Heart right ventricle (tissue), 16 donors: ENCODE results near the gene CFAP141. TPM values are rescaled to one million over a fixed set of nuclear protein-coding genes. Genes with fewer than 3 reads are reported as not detected.

Experiments used
- ATAC-seq, 8 donors: fragments of 200-7000 bp; cut with Tn5 transposase; one replicate each; pipeline ENCODE4 v1.9.1; 2020; ENCODE audit warnings: mild to moderate bottlenecking in 8 of 8, moderate library complexity in 8 of 8, moderate number of reproducible peaks in 1 of 8
- DNase-seq, 2 donors: peaks; one replicate each; pipeline ENCODE4 v3.0.0-alpha.2; 2020
- H3K27ac ChIP-seq, 10 donors: fragments of 200-600 bp; sonication (generic) in 2 of 10; one replicate each; pipeline versions ENCODE4 v1.5.0 to v1.8.0; 2020 to 2022; ENCODE audit warnings: mild to moderate bottlenecking in 3 of 10
- H3K27me3 ChIP-seq, 7 donors: fragments of 200-600 bp; one replicate each; pipeline ENCODE4 v1.8.0; 2021 to 2022; ENCODE audit warnings: mild to moderate bottlenecking in 2 of 7
- H3K36me3 ChIP-seq, 9 donors: fragments of 200-600 bp; sonication (generic) in 1 of 9; one replicate each; pipeline versions ENCODE4 v1.5.0 to v1.8.0; 2020 to 2022; ENCODE audit warnings: mild to moderate bottlenecking in 2 of 9
- H3K4me1 ChIP-seq, 9 donors: fragments of 200-600 bp; sonication (generic) in 1 of 9; one replicate each; pipeline versions ENCODE4 v1.5.0 to v1.8.0; 2020 to 2022; ENCODE audit warnings: mild to moderate bottlenecking in 4 of 9
- H3K4me3 ChIP-seq, 10 donors: fragments of 200-600 bp; sonication (generic) in 2 of 10; one replicate each; pipeline versions ENCODE4 v1.5.0 to v1.8.0; 2020 to 2022; ENCODE audit warnings: mild to moderate bottlenecking in 7 of 10, moderate library complexity in 2 of 10
- H3K9me3 ChIP-seq, 11 donors: fragments of 200-600 bp in 10 of 11; sonication (generic) in 2 of 11; one replicate each; pipeline versions ENCODE4 v1.5.0 to v1.8.0; 2013 to 2022; ENCODE audit warnings: mild to moderate bottlenecking in 2 of 11, control low read depth in 1 of 11, moderate library complexity in 1 of 11
- WGBS, 2 donors: extraction: QIAGEN DNeasy Blood & Tissue Kit; methylation state at CpG; one replicate each; pipeline ENCODE4 v1.1.7; 2013; ENCODE audit warnings: inconsistent platforms in 1 of 2; 5-methylcytosine and 5-hydroxymethylcytosine counted together
- intact Hi-C, 10 donors: fragments of 100-400 bp; cut with DNase I; formaldehyde crosslinking; loops; one replicate each; pipeline versions ENCODE4 v1.11.1 to v1.14.2; 2022
- long read RNA-seq, 3 donors: library from polyadenylated mRNA; unstranded; transcript quantifications; one replicate each; pipeline ENCODE4 v2.0.0, GENCODE V29; 2020 to 2021
- polyA plus RNA-seq, 2 donors: library from polyadenylated mRNA; stranded (reverse); fragments of 200-250 nt; gene quantifications; one replicate each; pipeline ENCODE4 v1.2.3, GENCODE V29; 2013
- total RNA-seq, 10 donors: library from RNA; stranded (reverse); fragmentation: NEBNext Ultra II Directional in 3 of 10; extraction: Animal tissue kit (Norgen Biotek cat#: 25700) in 3 of 10; gene quantifications; one replicate each; pipeline versions ENCODE4 v1.2.1 to v1.2.4, GENCODE V29; 2021 to 2023
- TF ChIP-seq, protein P1 (sequence below), 9 donors: fragments of 200-600 bp; sonication (generic) in 2 of 9; IDR thresholded peaks; one replicate each; pipeline versions ENCODE4 v1.5.0 to v1.8.0; 2021 to 2022; ENCODE audit warnings: antibody characterized with exemption in 9 of 9, mild to moderate bottlenecking in 5 of 9, moderate library complexity in 1 of 9
- donor health status: Arrhythmogenic right ventricular cardiomyopathy.
- donor health status: ischemic (EF 13 %, LVEDD 7.1; RV severe dilation, severe dysfunction).
- donor health status: healthy with polysubstance abuse.
- donor health status: DM: no; HTN: yes; CAD: no.
- donor health status: DM: no; HTN: no; CAD: no.
- donor health status: ischemic (EF 25% LVEDD 6.9; RV normal size, moderate dysfunction).
- donor health status: ischemic (EF 25% LVEDD 5.7; RV mildly dilated, moderate dysfunction).
- donor health status: healthy.
- donor health status: DM: yes; HTN: yes; CAD: no.
- donor health status: Ischemic cardiomyopathy.
- donor health status: ischemic (EF 35%, LVEDD 5.7; RV mildly dilated, moderate dysfunction).
- donor health status: nonischemic (EF 11% LVEDD 7.7; RV severe dilation, severe dysfunction).
- donor health status: DM: yes; HTN: yes; CAD: no.
- donor health status: PGD.
- donor health status: ischemic (EF 29% LVEDD 5.4; RV normal size, mild dysfunction).
- donor health status: nonischemic (EF 23%, LVEDD 6.1; RV moderate dilation, normal function).

CFAP141 gene
- total RNA-seq (1 to 10 TPM in 2 of 10 donors, under 1 TPM in 1, not detected in 7; 0.76 to 1.1 (median 1.1) TPM), polyA plus RNA-seq (under 1 TPM in 1 of 2 donors, not detected in 1; 0.22 TPM)
- long read RNA-seq, donor 1, result 0 reads
- long read RNA-seq, donor 2, result 0 reads
- long read RNA-seq, donor 3, result 0 reads

GRCh38 chr1:154206196-154206595 is at the start of gene CFAP141:
CFAP141 (minus strand) TSS chr1:154206333; CDS start chr1:154206307, 26 bp downstream.
- no peak for DNase-seq
- TF ChIP-seq, protein P1, sequence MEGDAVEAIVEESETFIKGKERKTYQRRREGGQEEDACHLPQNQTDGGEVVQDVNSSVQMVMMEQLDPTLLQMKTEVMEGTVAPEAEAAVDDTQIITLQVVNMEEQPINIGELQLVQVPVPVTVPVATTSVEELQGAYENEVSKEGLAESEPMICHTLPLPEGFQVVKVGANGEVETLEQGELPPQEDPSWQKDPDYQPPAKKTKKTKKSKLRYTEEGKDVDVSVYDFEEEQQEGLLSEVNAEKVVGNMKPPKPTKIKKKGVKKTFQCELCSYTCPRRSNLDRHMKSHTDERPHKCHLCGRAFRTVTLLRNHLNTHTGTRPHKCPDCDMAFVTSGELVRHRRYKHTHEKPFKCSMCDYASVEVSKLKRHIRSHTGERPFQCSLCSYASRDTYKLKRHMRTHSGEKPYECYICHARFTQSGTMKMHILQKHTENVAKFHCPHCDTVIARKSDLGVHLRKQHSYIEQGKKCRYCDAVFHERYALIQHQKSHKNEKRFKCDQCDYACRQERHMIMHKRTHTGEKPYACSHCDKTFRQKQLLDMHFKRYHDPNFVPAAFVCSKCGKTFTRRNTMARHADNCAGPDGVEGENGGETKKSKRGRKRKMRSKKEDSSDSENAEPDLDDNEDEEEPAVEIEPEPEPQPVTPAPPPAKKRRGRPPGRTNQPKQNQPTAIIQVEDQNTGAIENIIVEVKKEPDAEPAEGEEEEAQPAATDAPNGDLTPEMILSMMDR (IDR thresholded peaks at IDR 0.05), result no peak

GRCh38 chr1:154253671-154254070 is 47.5 kb upstream of the CFAP141 start:
- Histone ChIP-seq H3K4me3 (no peak overlapping the region), H3K9me3 (no peaks in the 10 kb centered on the region), H3K27me3 (no peaks in the 10 kb centered on the region), H3K36me3 (peaks cover 6 to 100% (median 100%) of the 10 kb centered on the region in 9 donors), H3K27ac (no peak overlapping the region), H3K4me1 (no peaks in the 10 kb centered on the region)
- DNase-seq, result no peak
- 95 to 97% methylated on average over 7 of the region's 7 CpGs for WGBS, 2 donors
- ATAC-seq, result no peak
- intact Hi-C loops, result no loop called here
- TF ChIP-seq, protein P1 (IDR thresholded peaks at IDR 0.05), result no peak

More at GRCh38 chr1:154206196-154206595, at the start of gene CFAP141:
- H3K4me3 ChIP-seq, result no peak within 1 kb of the TSS
- H3K27ac ChIP-seq, result no peak within 1 kb of the TSS
- WGBS, 2 donors, result 76 to 91% methylated on average over 1 of the region's 1 CpG
- intact Hi-C loops, result loop anchor here in 2 of 10 donors (10.0 kb wide), 1 partner anchor 59 kb away; no protein-coding TSS in a partner anchor
- H3K9me3 ChIP-seq, result no peaks in the 10 kb centered on the region
- ATAC-seq, result peak in 1 of 8 donors; percentile 17
- H3K4me1 ChIP-seq, result no peaks in the 10 kb centered on the region
- peaks cover 0 to 69% (median 54%) of the 10 kb centered on the region in 9 donors for H3K36me3 ChIP-seq
- H3K27me3 ChIP-seq, result no peaks in the 10 kb centered on the region

DNA sequence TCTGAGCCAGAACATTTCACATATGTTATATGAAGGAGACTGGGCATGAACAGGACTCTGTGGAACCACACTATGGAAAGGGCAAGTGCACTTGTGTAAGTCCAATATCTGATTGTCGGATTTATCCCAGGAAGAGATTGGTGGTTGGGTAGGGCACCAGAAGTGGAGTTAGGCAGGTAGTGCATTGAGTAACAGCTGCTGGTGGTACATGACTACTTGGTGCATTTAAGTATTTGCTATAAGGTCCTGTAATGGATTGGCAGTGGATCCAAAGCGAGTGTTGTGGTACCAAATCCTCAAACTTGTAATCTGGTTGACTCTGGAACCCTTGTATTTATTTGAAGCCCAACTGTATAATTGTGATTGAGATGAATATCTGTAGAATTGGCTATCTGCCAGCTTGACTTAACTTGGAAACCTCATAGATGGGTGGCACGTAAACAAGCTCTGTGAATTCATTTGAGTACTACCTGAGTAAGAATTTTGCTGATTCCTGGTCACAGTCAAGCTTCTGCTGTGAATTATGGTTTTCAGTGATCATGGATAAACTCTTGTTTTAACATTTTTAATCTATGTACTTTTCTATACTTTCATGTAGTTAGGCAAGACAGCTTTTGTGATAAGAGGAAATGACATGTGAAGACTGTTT is 35.7 kb upstream of the CFAP141 start:
- TF ChIP-seq, protein P1 (IDR thresholded peaks at IDR 0.05), result no peak
- intact Hi-C loops, result no loop called here
- 87 to 91% methylated on average over 3 of the region's 3 CpGs for WGBS, 2 donors

DNA sequence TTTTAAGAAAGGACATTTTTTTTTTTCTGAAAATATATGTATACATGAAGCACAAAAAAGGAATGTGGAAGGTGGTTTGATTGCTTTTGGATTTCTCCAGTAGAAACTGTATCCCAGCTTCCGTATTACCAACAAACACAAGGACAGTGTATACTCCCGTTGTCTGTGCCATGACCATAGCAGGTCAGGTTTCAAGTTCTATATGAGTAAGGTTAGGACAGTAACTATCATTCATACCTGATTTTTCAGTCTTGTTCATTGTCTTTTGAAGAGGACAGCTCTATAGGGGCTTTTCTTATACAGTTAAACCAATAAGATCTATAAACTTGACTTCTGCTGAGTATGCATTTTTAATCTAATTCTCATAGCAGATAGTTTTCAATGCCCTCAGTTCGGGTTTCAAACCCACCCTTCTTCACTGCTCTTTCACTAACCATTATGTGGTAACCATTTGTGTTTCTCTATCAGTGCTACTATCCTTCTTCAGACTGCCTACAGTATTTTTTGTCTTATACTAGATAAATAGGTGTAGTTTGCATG is 34.2 kb upstream of the CFAP141 start:
- H3K27ac ChIP-seq, result no peak overlapping the region
- WGBS, 2 donors, result 92 to 93% methylated on average over 3 of the region's 3 CpGs
- DNase-seq, result no peak
- H3K4me3 ChIP-seq, result no peak overlapping the region
- H3K9me3 ChIP-seq, result no peaks in the 10 kb centered on the region
- no peaks in the 10 kb centered on the region for H3K27me3 ChIP-seq
- peaks cover 5 to 100% (median 67%) of the 10 kb centered on the region in 9 donors for H3K36me3 ChIP-seq
- TF ChIP-seq, protein P1 (IDR thresholded peaks at IDR 0.05), result no peak
- no peak for ATAC-seq
- intact Hi-C loops, result no loop called here
- H3K4me1 ChIP-seq, result no peaks in the 10 kb centered on the region

More for the DNA sequence above, 35.7 kb upstream of the CFAP141 start:
- ATAC-seq, result no peak
- no peaks in the 10 kb centered on the region for H3K9me3 ChIP-seq
- H3K36me3 ChIP-seq, result peaks cover 4 to 100% (median 68%) of the 10 kb centered on the region in 9 donors
- no peak overlapping the region for H3K4me3 ChIP-seq
- no peaks in the 10 kb centered on the region for H3K27me3 ChIP-seq
- H3K27ac ChIP-seq, result no peak overlapping the region
- H3K4me1 ChIP-seq, result no peaks in the 10 kb centered on the region
- DNase-seq, result no peak
